Activated T-helper 1 cell treated with anti-CD3 and anti-CD28 coated beads, Interleukin-12 subunit alpha, Interleukin-12 subunit beta, Interleukin-2, Interleukin-4 antibody, amounts not matched to agents 30 ng/mL and 10 ng/mL and 1 ng/mL, durations not matched to agents 14 hours and 24 hours and 36 hours (primary cell): Measurements from ENCODE around the gene AGAP1. TPM values are rescaled to one million over a fixed set of nuclear protein-coding genes. Genes with fewer than 3 reads are reported as not detected.

Source experiments
- DNase-seq: peaks from one replicate; pipeline ENCODE4 v3.0.0; 2021; ENCODE audit warnings: low spot score
- H3K27ac Mint-ChIP-seq: one replicate; pipeline ENCODE4 v1.8.0; 2021; ENCODE audit warnings: mild to moderate bottlenecking, mixed read lengths
- H3K27me3 Mint-ChIP-seq: one replicate; pipeline ENCODE4 v1.8.0; 2022; ENCODE audit warnings: mild to moderate bottlenecking, moderate library complexity, mixed read lengths; ENCODE audit not compliant: insufficient read depth
- H3K36me3 Mint-ChIP-seq: one replicate; pipeline ENCODE4 v1.8.0; 2021; ENCODE audit warnings: low read depth, mixed read lengths
- H3K4me1 Mint-ChIP-seq: one replicate; pipeline ENCODE4 v1.8.0; 2021; ENCODE audit warnings: low read depth, mixed read lengths
- H3K4me3 Mint-ChIP-seq: one replicate; pipeline ENCODE4 v1.8.0; 2021; ENCODE audit warnings: mild to moderate bottlenecking, moderate library complexity, mixed read lengths
- H3K9me3 Mint-ChIP-seq: one replicate; pipeline ENCODE4 v1.8.0; 2021; ENCODE audit warnings: mixed read lengths
- intact Hi-C: fragments of 100-400 bp; cut with micrococcal nuclease; formaldehyde crosslinking; loops from one replicate; pipeline ENCODE4 v1.15.1; 2024
- total RNA-seq: library from RNA; stranded (reverse); gene quantifications from 2 replicates; pipeline ENCODE4 v1.2.3, GENCODE V29; 2022

The AGAP1 gene
- total RNA-seq, 1 donor from 2014 or later, result 2.0 TPM

- no peak overlapping the region for H3K27ac Mint-ChIP-seq
- H3K4me3 Mint-ChIP-seq, result no peak overlapping the region
- H3K27me3 Mint-ChIP-seq, result peaks cover 48% of the 10 kb centered on the region
- H3K9me3 Mint-ChIP-seq, result no peaks in the 10 kb centered on the region
- intact Hi-C loops, result loop anchor here (2.0 to 10.0 kb wide), 3 partner anchors 15 to 685 kb away; partner anchors contain the start of gene AGAP1
- H3K36me3 Mint-ChIP-seq, result no peaks in the 10 kb centered on the region
- H3K4me1 Mint-ChIP-seq, result no peaks in the 10 kb centered on the region
- no peak for DNase-seq
These were observed 686.4 kb downstream of the AGAP1 start for GRCh38 chr2:236180076-236180816.

- Mint-ChIP-seq H3K4me1 (no peaks in the 10 kb centered on the region), H3K9me3 (no peaks in the 10 kb centered on the region), H3K36me3 (no peaks in the 10 kb centered on the region), H3K27ac (peak overlapping the region; percentile 84), H3K4me3 (no peak overlapping the region), H3K27me3 (peaks cover 42% of the 10 kb centered on the region)
- intact Hi-C loops, result loop anchor here (1.0 to 10.0 kb wide), 5 partner anchors 16 to 686 kb away; partner anchors contain the start of gene AGAP1
- no peak for DNase-seq
These were observed 687.1 kb downstream of the AGAP1 start for GRCh38 chr2:236180831-236181453.
